ENCODE measurements around the gene TBCD.

The TBCD gene

GRCh38 chr17:82787081-82787848, 35.4 kb downstream of the TBCD start:
- H3K4me3 ChIP-seq (replicated peaks in 1 of 2; ENCODE audit: low read depth in 2 of 2, low read length in 2 of 2): no peak overlapping the region
- TF ChIP-seq CTCF (IDR thresholded peaks at IDR 0.05; ENCODE audit: low read depth, low read length): no peak
- DNase-seq (ENCODE audit: low read depth in 2 of 2): no peak

GRCh38 chr17:82788206-82789001, 36.5 kb downstream of the TBCD start:
- DNase-seq (ENCODE audit: low read depth in 2 of 2): no peak
- TF ChIP-seq CTCF (IDR thresholded peaks at IDR 0.05; ENCODE audit: low read depth, low read length): no peak
- H3K4me3 ChIP-seq (replicated peaks in 1 of 2; ENCODE audit: low read depth in 2 of 2, low read length in 2 of 2): no peak overlapping the region

- no peak for DNase-seq (ENCODE audit: low read depth in 2 of 2)
- no peak overlapping the region for H3K4me3 ChIP-seq (replicated peaks in 1 of 2; ENCODE audit: low read depth in 2 of 2, low read length in 2 of 2)
- no peak for TF ChIP-seq CTCF (IDR thresholded peaks at IDR 0.05; ENCODE audit: low read depth, low read length)
These were observed 37.3 kb downstream of the TBCD start for GRCh38 chr17:82789051-82789592.

GRCh38 chr17:82789806-82790205, 37.9 kb downstream of the TBCD start:
- no peak for TF ChIP-seq CTCF (IDR thresholded peaks at IDR 0.05; ENCODE audit: low read depth, low read length)
- no peak overlapping the region for H3K4me3 ChIP-seq (replicated peaks in 1 of 2; ENCODE audit: low read depth in 2 of 2, low read length in 2 of 2)
- no peak for DNase-seq (ENCODE audit: low read depth in 2 of 2)

- no peak overlapping the region for H3K4me3 ChIP-seq (replicated peaks in 1 of 2; ENCODE audit: low read depth in 2 of 2, low read length in 2 of 2)
- TF ChIP-seq CTCF (IDR thresholded peaks at IDR 0.05; ENCODE audit: low read depth, low read length): no peak
These were observed 38.5 kb downstream of the TBCD start for GRCh38 chr17:82790391-82790790.

GRCh38 chr17:82791532-82791931, 39.7 kb downstream of the TBCD start:
- H3K4me3 ChIP-seq (replicated peaks in 1 of 2; ENCODE audit: low read depth in 2 of 2, low read length in 2 of 2): no peak overlapping the region
- DNase-seq (ENCODE audit: low read depth in 2 of 2): peak; percentile 72 to 96
- no peak for TF ChIP-seq CTCF (IDR thresholded peaks at IDR 0.05; ENCODE audit: low read depth, low read length)

More at GRCh38 chr17:82790391-82790790, 38.5 kb downstream of the TBCD start:
- no peak for DNase-seq (ENCODE audit: low read depth in 2 of 2)

All from cardiac fibroblast (primary cell).